ENCODE measurements around the gene GRM7. TPM values are rescaled to one million over a fixed set of nuclear protein-coding genes. Genes with fewer than 3 reads are reported as not detected.

GRM7 gene
- total RNA-seq, 2 experiments from 2014 or later: not detected

DNA sequence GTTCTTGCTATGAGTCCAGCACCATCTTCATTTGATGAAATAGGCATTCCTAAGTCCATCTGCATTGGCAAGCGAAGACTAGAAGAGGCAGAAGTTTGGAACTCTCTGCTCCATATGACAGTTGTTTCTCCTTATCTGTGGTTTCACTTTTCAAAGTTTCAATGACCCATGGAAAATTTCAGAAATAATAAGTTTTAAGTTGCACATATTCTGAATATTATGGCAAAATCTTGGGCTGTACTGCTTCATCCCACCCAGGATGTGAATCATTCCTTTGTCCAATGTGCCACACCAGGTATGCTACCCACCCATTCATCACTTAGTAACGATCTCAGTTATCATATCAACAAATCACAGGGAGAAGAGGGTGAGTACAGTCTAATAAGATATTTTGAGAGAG, 647.9 kb downstream of the GRM7 start:
- no peak overlapping the region for H3K4me3 ChIP-seq (ENCODE audit: low read length)
- H3K27ac ChIP-seq (ENCODE audit: low read depth in 1 of 2, low read length in 2 of 2): no peak overlapping the region
- H3K36me3 ChIP-seq (ENCODE audit: insufficient read depth, low read length): no peaks in the 10 kb centered on the region
- no peaks in the 10 kb centered on the region for H3K9me3 Mint-ChIP-seq
- no peak for ATAC-seq (ENCODE audit: poor library complexity)
- no peak overlapping the region for H3K27ac Mint-ChIP-seq
- intact Hi-C loops (cut with DNase I, micrococcal nuclease): no loop called here
- H3K27me3 Mint-ChIP-seq: peaks cover 10% of the 10 kb centered on the region
- no peak for DNase-seq
- H3K36me3 Mint-ChIP-seq (ENCODE audit: low read depth): no peaks in the 10 kb centered on the region
- no peaks in the 10 kb centered on the region for H3K9me3 ChIP-seq (ENCODE audit: control insufficient read depth in 1 of 2, insufficient read depth in 1 of 2, low read length in 2 of 2)
- H3K4me1 Mint-ChIP-seq (ENCODE audit: low read depth): no peaks in the 10 kb centered on the region
- no peaks in the 10 kb centered on the region for H3K4me1 ChIP-seq (ENCODE audit: insufficient read depth, low read length)
- H3K27me3 ChIP-seq (ENCODE audit: control insufficient read depth in 1 of 2, insufficient read depth in 2 of 2, low read length in 2 of 2): no peaks in the 10 kb centered on the region
- H3K4me3 Mint-ChIP-seq: no peak overlapping the region
- ChIA-PET CTCF (no interaction called here), POLR2A (no interaction called here)
- TF ChIP-seq, protein P1, sequence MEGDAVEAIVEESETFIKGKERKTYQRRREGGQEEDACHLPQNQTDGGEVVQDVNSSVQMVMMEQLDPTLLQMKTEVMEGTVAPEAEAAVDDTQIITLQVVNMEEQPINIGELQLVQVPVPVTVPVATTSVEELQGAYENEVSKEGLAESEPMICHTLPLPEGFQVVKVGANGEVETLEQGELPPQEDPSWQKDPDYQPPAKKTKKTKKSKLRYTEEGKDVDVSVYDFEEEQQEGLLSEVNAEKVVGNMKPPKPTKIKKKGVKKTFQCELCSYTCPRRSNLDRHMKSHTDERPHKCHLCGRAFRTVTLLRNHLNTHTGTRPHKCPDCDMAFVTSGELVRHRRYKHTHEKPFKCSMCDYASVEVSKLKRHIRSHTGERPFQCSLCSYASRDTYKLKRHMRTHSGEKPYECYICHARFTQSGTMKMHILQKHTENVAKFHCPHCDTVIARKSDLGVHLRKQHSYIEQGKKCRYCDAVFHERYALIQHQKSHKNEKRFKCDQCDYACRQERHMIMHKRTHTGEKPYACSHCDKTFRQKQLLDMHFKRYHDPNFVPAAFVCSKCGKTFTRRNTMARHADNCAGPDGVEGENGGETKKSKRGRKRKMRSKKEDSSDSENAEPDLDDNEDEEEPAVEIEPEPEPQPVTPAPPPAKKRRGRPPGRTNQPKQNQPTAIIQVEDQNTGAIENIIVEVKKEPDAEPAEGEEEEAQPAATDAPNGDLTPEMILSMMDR (IDR thresholded peaks at IDR 0.05): no peak

GRCh38 chr3:7512048-7512447, 651.1 kb downstream of the GRM7 start:
- intact Hi-C loops (cut with DNase I, micrococcal nuclease): no loop called here

GRCh38 chr3:7518026-7518425, 657.1 kb downstream of the GRM7 start:
- no peaks in the 10 kb centered on the region for H3K27me3 Mint-ChIP-seq
- H3K36me3 Mint-ChIP-seq (ENCODE audit: low read depth): no peaks in the 10 kb centered on the region
- TF ChIP-seq, protein P1 (IDR thresholded peaks at IDR 0.05): no peak
- H3K9me3 Mint-ChIP-seq: no peaks in the 10 kb centered on the region
- no peaks in the 10 kb centered on the region for H3K9me3 ChIP-seq (ENCODE audit: control insufficient read depth in 1 of 2, insufficient read depth in 1 of 2, low read length in 2 of 2)
- H3K27ac Mint-ChIP-seq: no peak overlapping the region
- intact Hi-C loops (cut with DNase I, micrococcal nuclease): no loop called here
- no peak overlapping the region for H3K4me3 Mint-ChIP-seq
- no peaks in the 10 kb centered on the region for H3K36me3 ChIP-seq (ENCODE audit: insufficient read depth, low read length)
- H3K27ac ChIP-seq (ENCODE audit: low read depth in 1 of 2, low read length in 2 of 2): no peak overlapping the region
- ATAC-seq (ENCODE audit: poor library complexity) (no peak), DNase-seq (no peak)
- H3K4me3 ChIP-seq (ENCODE audit: low read length): no peak overlapping the region
- CTCF ChIA-PET: no interaction called here
- no peaks in the 10 kb centered on the region for H3K4me1 Mint-ChIP-seq (ENCODE audit: low read depth)
- H3K4me1 ChIP-seq (ENCODE audit: insufficient read depth, low read length): no peaks in the 10 kb centered on the region
- H3K27me3 ChIP-seq (ENCODE audit: control insufficient read depth in 1 of 2, insufficient read depth in 2 of 2, low read length in 2 of 2): no peaks in the 10 kb centered on the region
- POLR2A ChIA-PET: no interaction called here

More at GRCh38 chr3:7512048-7512447, 651.1 kb downstream of the GRM7 start:
- Histone ChIP-seq H3K9me3 (ENCODE audit: control insufficient read depth in 1 of 2, insufficient read depth in 1 of 2, low read length in 2 of 2) (no peaks in the 10 kb centered on the region), H3K4me1 (ENCODE audit: insufficient read depth, low read length) (no peaks in the 10 kb centered on the region), H3K27ac (ENCODE audit: low read depth in 1 of 2, low read length in 2 of 2) (no peak overlapping the region), H3K27me3 (ENCODE audit: control insufficient read depth in 1 of 2, insufficient read depth in 2 of 2, low read length in 2 of 2) (no peaks in the 10 kb centered on the region), H3K36me3 (ENCODE audit: insufficient read depth, low read length) (no peaks in the 10 kb centered on the region), H3K4me3 (ENCODE audit: low read length) (no peak overlapping the region)
- no peaks in the 10 kb centered on the region for H3K36me3 Mint-ChIP-seq (ENCODE audit: low read depth)
- no peak for DNase-seq
- no peak overlapping the region for H3K4me3 Mint-ChIP-seq
- H3K9me3 Mint-ChIP-seq: no peaks in the 10 kb centered on the region
- ATAC-seq (ENCODE audit: poor library complexity): no peak
- TF ChIP-seq, protein P1 (IDR thresholded peaks at IDR 0.05): no peak
- H3K27me3 Mint-ChIP-seq: peaks cover 10% of the 10 kb centered on the region
- H3K27ac Mint-ChIP-seq: no peak overlapping the region
- ChIA-PET CTCF (no interaction called here), POLR2A (no interaction called here)
- H3K4me1 Mint-ChIP-seq (ENCODE audit: low read depth): no peaks in the 10 kb centered on the region
